GM18867 (cell line): ENCODE measurements around the gene ZRANB1.

Experiments used
- ATAC-seq: cut with Tn5 transposase; IDR thresholded peaks from one replicate; pipeline ENCODE4 v1.9.1; 2021; ENCODE audit warnings: mild to moderate bottlenecking, moderate library complexity; ENCODE audit not compliant: unreplicated experiment

The ZRANB1 gene

GRCh38 chr10:124918906-124919305 lies 23.0 kb upstream of the ZRANB1 start:
- no peak for ATAC-seq

GRCh38 chr10:124921261-124921660 lies 20.7 kb upstream of the ZRANB1 start:
- no peak for ATAC-seq

GRCh38 chr10:124923684-124924083 lies 18.2 kb upstream of the ZRANB1 start:
- ATAC-seq, result no peak

- ATAC-seq, result no peak
Observed at GRCh38 chr10:124926548-124926947, 15.4 kb upstream of the ZRANB1 start.

GRCh38 chr10:124928087-124928486 lies 13.8 kb upstream of the ZRANB1 start:
- no peak for ATAC-seq

- ATAC-seq, result no peak
Observed at GRCh38 chr10:124928545-124928944, 13.4 kb upstream of the ZRANB1 start.

- ATAC-seq, result no peak
Observed at GRCh38 chr10:124935946-124936345, 6.0 kb upstream of the ZRANB1 start.

GRCh38 chr10:124936813-124937212 lies 5.1 kb upstream of the ZRANB1 start:
- no peak for ATAC-seq

GRCh38 chr10:124939290-124939689 lies 2.6 kb upstream of the ZRANB1 start:
- no peak for ATAC-seq

GRCh38 chr10:124942317-124943169 lies 620 bp downstream of the ZRANB1 start:
- no peak for ATAC-seq

GRCh38 chr10:124943301-124944092 lies 1.6 kb downstream of the ZRANB1 start:
- no peak for ATAC-seq

GRCh38 chr10:124944982-124945381 lies 3.1 kb downstream of the ZRANB1 start:
- no peak for ATAC-seq

GRCh38 chr10:124946945-124947344 lies 5.0 kb downstream of the ZRANB1 start:
- peak; percentile 52 for ATAC-seq

GRCh38 chr10:124949543-124949942 lies 7.6 kb downstream of the ZRANB1 start:
- ATAC-seq, result no peak

GRCh38 chr10:124952123-124952522 lies 10.2 kb downstream of the ZRANB1 start:
- no peak for ATAC-seq

- no peak for ATAC-seq
Observed at GRCh38 chr10:124953421-124953820, 11.5 kb downstream of the ZRANB1 start.

- ATAC-seq, result no peak
Observed at GRCh38 chr10:124955243-124955642, 13.3 kb downstream of the ZRANB1 start.

- no peak for ATAC-seq
Observed at GRCh38 chr10:124955868-124956267, 13.9 kb downstream of the ZRANB1 start.

- ATAC-seq, result no peak
Observed at GRCh38 chr10:124956764-124957163, 14.8 kb downstream of the ZRANB1 start.

GRCh38 chr10:124957404-124957947 lies 15.6 kb downstream of the ZRANB1 start:
- no peak for ATAC-seq

GRCh38 chr10:124959564-124959963 lies 17.6 kb downstream of the ZRANB1 start:
- ATAC-seq, result no peak

- no peak for ATAC-seq
Observed at GRCh38 chr10:124961248-124961570, 19.3 kb downstream of the ZRANB1 start.
